HG02852 (cell line): ENCODE measurements around the gene SERPINE2.
A peak's percentile ranks its signal among the peaks of the same experiment; 100 is the strongest.

ENCODE experiments used
- ATAC-seq: cut with Tn5 transposase; IDR thresholded peaks from one replicate; pipeline ENCODE4 v1.9.1; 2021; ENCODE audit warnings: mild to moderate bottlenecking, moderate library complexity; ENCODE audit not compliant: unreplicated experiment

SERPINE2 gene

DNA sequence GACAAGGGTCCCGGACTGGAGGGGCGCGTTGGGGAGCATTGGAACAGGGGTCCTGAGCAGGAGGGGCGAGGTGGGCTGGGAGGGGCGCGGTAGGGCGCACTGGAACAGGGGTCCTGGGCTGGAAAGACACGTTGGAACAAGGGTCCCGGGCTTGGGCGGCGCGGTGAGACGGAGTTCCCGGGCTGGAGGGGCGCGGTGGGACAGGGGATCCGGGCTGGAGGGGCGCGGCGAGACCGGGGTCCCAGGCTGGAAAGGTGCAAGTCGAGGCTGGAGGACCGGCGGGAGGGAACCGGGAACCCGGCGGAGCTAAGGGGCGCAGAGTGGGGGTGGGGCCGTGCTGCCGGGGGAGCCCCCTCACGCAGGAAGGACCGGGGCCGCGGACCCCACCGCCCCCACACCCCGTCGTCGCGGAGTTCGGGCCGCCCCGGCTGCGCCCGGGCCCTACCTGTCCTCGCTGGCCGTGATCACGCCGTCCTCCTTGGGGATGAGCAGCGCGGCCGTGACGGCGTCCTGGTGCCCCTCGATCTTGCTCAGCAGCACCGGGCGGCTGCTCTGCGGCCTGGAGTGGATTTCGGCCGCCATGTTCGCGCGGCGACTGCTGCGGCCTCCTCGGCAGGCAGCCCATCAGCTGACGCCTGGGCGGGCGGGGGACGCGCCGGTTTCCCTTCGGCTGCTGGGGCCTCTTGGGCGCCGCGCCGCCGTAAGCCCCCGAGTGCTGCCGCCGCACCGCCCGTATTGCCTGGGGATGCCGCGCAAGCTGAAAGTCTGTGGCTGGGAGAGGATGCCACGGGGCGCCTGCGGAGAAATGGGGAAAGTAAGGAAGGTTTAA, 94.2 kb downstream of the SERPINE2 start, which contains the start of gene WDFY1:
TSS of gene WDFY1 (minus strand) at position 633 of the 829 bp plus-strand sequence. CDS start at position 582, 51 bp downstream.
- peak; percentile 75 for ATAC-seq

DNA sequence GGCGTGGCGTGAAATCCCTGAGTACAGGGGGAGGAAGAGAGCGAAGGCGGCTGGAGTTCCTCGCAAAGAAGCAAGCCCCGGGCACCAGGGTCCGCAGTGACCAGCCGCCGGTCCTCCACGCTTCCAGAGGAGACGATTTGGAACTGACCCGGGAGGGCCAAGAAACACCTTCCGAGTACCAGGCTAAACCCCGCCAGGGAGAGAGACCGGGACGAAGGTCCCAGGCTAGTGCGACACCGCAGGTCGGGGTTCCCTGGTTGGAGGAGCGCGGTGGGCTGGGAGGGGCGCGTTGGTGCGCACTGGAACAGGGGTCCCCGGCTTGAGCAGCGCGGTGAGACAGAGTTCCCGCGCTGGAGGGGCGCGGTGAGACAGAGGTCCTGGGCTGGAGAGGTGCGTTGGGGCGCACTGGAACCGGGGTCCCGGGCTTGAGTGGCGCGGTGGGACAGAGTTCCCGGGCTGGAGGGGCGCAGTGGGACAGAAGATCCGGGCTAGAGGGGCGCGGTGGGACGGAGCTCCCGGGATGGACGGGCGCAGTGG, 94.9 kb downstream of the SERPINE2 start:
- ATAC-seq, result no peak

DNA sequence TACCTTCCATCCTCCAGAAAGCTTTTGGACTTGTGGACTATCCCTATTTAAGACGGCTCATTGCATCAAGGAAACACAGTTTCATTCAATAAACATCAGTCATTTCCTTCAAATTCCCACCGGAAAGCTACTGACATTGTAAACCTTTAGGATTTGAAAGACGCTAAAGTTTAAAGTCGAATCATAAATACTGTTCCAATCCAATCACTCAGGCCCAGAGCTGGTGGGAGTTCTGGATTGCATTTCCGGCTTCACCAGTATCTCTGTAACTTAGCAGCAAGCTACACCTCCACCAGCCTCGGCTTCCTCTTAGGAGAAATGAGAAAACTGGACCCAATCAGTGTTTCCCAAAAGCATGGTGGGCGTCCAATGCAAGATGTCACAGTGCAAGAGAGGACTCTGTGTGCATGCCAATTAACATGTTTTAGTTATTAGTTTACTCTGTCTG, 95.5 kb downstream of the SERPINE2 start:
- ATAC-seq, result no peak

DNA sequence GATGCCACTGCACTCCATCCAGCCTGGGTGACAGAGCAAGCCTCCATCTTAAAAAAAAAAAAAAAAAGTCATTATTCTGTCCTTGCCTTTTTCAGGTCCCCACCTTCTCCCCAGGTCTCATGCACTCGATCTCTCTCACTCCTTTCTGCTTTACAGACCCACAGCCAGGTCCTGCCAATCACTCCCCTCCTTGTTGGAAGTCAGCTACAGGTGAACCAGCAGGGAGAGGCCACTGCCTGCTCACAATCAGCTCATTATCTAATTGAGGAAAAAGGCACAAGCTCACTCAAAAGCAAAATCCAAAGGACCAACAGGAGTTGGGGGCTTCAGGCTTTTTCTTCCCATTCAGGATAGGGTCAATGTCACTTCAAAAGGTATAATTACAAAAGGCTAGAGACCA, 96.0 kb downstream of the SERPINE2 start:
- ATAC-seq, result no peak

DNA sequence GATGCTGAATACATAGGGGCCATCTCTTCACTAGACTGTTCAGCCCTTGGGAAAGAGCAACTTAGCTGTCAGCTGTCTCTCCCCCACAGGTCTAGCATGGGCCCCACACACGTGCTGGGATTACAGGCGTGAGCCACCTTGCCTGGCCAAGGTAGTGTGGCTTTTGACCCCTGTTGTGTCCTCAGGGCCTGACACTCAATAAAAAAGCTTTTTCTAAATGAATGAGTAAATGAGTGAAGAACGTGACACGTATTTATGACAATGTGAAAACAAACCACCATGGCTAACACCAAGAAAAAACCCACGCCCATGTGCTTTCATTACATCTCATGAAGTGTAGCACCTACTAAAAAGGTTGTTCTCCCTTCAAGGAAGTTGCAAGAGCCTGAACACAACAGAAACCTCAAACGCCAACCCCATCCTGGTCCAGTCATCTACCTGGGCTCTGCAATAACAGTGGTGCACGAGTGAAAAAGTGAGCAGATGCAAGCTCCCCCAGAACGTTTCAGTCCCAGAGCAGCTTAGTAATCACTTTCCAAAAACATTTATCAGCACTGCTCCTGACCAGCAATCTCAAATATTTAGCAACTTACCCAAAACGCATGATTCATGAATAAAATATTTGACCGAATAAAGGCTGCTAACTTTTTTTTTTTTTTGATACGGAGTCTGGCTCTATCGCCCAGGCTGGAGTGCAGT, 97.4 kb downstream of the SERPINE2 start:
- ATAC-seq, result peak; percentile 64

DNA sequence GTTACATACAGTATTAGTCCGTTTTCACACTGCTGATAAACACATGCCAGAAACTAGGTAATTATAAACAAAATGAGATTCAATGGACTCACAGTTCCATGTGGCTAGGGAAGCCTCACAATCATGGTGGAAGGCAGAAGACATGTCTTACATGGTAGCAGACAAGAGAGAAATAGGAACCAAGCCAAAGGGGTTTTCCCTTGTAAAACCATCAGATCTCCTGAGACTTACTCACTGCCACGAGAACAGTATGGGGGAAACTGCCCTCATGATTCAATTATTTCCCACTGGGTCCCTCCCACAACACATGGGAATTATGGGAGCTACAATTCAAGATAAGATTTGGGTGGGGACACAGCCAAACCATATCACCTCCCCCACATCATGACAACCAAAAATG, 99.6 kb downstream of the SERPINE2 start:
- ATAC-seq, result peak; percentile 31

DNA sequence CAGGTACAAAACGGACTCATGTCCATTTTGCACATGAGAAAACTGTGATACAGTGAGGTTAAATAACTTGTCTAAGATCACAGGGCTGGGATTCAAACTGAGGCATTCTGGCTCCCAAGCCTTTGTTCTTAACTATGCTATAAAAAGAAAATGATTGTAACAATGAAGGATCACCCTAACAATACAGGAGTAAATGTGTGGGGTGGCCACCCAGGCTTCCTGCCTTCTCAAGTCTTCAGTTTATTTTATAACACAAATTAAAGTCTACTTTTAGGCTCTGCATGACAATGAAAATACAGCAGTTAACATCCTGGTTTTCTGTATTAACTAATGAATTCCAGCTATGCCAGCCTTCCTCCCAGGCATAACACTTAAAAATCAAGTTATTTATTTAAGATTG, 101.6 kb downstream of the SERPINE2 start:
- ATAC-seq, result no peak

DNA sequence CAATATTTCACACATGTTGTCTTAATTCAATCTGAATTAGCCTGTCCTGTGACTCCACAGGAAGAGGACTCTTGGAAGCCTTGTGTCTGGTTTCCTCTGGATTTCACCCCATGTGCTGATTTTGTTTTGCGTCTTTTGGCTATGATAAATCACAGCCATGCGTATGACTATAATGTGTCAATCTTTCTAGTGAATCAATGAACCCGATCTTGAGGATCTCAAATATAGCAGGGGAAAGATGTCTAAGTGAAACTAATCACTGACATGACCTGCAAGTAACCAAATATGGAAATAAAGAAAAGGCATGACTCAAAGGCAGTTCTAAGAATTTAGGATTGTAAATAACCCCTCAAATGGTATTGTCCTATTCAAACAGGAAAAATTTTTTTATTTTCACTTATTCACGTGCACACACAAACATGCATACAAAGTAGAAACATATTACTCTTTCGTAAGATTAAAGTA, 102.2 kb downstream of the SERPINE2 start:
- ATAC-seq, result no peak

DNA sequence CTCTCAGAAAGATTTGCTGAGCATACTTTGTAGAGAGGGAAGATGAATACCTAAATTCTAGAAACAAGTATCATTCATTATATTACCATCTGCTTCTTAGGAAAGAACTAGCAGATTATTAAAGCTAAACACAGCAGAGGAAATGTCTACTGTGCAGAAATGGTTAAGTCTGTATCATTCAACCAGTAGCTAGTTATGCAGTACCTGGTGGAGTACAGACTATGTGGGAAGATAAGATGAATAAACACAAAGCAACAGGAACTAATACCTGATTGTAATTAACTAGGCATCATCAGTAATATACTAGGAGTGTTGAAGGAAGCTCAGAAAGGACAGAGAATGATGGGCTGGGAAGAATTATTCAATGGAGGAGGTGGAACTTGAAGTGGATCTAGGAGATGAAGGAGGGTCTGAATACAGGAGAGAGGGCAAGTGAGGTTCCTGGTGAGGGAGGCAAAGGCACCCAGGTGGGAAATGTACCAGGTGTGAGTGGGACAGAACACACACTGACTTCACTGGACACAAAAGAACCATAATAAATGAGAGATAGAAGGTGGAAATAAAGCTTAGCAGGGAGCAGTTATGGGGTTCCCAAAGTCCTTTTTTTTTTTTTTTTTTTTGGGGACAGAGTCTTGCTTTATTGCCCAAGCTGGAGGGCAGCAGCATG, 103.5 kb downstream of the SERPINE2 start:
- ATAC-seq, result no peak

DNA sequence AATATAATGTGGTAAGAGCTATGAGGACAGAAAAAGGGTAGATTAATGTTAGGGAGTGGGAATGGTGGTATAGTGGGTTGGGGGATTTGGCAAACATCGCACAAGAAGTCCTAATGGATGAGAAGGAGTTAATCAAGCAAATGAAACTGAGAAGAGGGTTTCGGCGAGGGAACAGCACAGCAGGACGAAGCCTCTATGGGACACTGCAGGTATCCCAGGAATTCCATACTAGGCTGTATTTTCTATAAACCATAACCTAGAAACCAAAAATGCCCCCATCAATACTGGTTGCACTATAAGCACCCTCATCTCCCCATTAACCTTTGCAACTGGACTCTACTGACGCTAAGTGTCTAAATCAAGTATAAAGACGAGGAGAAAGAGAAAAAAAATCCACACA, 104.2 kb downstream of the SERPINE2 start:
- ATAC-seq, result no peak

DNA sequence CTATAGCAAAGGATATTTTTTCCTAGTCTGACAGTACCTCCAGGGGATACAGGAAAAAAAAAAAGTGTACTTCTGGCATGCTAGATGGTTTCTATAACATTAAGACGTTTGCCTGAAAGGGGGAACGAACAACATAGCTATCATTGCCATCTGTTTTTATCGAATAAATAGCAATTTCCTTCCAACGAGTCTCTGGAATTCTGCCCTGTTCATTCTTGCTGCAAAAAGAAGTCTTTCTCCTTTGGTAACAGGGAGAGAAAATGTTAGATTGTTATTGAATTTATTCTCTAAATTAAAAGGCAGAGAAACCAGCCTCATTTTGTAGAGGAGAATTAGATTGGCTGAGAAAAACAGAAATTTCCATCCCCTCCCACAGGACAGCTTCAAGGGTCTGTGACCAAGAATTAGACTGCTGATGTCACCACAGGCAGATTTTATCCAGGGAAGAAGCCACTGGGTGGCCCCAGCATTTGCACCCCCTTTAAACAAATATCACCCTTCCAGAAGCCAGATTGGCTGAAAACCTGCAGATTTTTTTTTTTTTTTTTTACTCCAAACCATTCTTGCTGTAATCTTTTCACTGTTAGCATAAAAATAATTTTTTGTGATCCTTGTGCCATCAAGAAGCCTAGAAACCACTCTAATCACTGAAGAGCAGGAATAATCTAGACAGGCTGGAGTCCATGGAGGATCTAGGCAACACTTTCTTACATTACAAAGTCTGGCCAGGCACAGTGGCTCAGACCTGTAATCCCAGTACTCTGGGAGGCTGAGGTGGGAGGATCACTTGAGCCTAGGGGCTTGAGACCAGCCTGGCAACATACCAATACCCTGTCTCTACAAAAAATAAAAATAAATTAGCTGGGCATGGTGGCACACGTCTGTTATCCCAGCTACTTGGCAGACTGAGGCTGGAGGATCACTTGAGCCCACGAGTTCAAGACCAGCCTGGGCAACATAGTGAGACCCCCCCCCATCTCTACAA, 106.0 kb downstream of the SERPINE2 start:
- no peak for ATAC-seq

DNA sequence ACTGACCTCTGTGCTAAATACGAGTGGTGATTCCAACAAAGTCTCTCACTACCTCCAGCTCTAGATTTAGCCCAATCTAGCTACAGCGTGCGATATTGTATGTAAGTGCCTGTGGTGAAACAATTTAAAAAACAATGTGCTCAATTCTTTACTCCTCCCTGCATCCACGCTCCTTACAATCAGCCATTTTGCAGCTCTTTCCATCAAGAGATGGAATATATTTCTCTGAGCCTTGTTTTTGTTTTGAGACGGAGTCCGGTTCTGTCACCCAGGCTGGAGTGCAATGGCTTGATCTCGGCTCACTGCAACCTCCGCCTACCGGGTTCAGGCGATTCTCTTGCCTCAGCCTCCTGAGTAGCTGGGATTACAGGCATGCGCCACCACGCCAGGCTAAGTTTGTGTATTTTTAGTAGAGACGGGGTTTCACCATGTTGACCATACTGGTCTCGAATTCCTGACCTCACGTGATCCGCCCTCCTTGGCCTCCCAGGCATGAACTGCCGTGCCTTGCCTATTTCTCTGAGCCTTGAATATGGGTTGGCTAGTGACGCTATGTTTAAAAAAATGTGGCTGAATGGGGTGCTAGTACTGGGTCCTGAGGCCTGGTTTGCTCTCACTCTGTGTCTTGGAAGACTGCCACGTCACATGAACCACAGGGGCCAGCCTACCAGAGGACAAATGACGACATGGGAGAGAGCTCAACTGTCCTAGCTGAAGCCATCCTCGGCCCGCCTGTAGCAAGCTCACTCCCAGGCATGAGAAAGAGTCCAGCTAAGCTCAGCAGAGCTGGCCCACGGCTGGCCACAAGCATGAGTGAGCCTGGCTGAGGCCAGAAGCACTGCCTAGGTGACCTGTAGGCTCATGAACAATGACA, 108.7 kb downstream of the SERPINE2 start:
- no peak for ATAC-seq

DNA sequence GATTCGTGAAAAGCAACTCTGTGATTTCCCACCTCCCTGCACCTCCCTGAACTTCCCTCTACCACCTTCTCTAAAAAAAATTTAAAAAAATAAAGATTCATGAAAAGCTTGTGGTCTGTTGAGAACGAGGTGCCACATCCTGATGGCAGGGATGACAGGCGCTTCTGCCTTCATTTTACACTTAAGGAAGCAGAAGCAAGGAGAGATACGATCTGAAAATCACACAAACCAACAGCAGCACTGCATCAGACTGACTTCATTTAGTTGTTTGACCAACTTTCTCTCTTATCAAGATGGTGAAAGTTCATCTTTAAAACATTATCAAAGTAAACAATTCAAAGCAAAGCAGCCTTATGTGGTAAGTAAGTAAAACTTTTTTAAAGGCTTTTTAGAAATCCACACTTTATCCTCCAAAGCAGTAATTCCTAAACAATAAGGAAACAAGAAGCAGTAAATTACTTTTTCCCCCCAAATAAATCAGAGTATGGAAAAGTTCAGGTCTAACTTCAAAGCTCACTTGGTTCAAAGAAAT, 109.4 kb downstream of the SERPINE2 start:
- ATAC-seq, result no peak

DNA sequence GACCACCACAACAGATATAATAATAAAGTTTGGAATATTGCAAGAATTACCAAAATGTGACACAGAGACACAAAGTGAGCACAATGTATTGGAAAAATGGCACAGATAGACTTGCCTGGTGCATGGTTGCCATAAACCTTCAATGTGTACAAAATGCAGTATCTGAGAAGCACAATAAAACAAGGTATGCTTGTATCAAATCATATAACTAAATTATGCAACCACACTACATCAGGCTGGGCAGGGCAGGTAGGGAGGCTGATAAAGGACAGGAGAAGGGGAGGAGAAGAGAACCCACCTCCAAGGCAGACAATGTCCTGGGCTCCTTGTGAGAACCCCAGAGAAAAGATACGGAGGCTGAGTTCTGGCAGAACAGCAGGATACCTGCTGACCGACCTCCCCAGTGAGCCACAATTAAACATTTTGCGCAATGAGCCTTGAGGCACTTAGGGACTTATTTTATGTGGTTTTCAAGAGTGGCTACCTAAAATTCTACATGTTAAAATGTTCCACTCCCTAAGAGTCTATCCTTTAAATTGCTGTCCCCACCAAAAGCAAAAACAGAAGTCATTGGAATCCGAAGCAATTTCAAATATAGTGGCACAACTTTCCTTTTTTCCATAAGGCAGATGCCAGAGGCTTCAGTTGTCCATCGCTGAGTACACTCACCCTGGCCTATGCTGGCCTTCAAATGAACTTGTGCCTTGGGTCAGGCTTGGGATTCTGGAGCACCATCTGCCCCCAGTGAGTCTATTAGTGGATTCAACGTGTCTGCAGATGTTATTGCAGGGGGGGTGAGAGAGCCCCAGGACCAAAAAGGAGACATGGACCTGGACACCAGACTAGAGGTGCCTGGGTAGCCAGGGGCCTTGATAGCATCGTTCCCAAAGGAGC, 110.7 kb downstream of the SERPINE2 start:
- ATAC-seq, result no peak

DNA sequence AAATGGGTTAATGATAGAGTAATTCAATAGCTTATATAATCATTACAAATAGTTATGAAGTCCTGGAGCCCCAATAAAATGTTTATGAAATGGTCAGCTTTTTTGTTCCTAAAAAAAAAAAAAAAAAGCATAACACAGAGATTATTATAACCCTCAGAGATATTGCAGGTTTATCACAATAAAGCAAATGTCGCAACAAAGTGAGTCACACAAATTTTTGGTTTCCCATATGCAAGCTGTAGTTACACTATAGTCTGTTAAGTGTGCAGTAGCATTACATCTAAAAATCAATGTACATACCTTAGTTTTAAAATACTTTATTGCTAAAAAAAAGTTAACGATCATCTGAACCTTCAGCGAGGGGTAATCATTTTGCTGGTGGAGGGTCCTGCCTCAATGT, 114.0 kb downstream of the SERPINE2 start:
- no peak for ATAC-seq
